ENCODE results near the gene FOS. TPM values are rescaled to one million over a fixed set of nuclear protein-coding genes. Genes with fewer than 3 reads are reported as not detected.

The FOS gene
- total RNA-seq, 1 donor from 2014 or later: 32.9 TPM

GRCh38 chr14:75274899-75275569, 3.6 kb upstream of the FOS start:
- H3F3A ChIP-seq (ENCODE audit: low read depth): peaks cover 30% of the 10 kb centered on the region
- no peaks in the 10 kb centered on the region for H3K36me3 ChIP-seq
- peaks cover 27% of the 10 kb centered on the region for H3K4me1 Mint-ChIP-seq
- H3K4me3 Mint-ChIP-seq: peak overlapping the region; percentile 58
- H3K27ac Mint-ChIP-seq: peak overlapping the region; percentile 6
- H3K27me3 ChIP-seq: peaks cover 63% of the 10 kb centered on the region
- TF ChIP-seq CTCF (IDR thresholded peaks at IDR 0.05) (no peak), EZH2 (IDR thresholded peaks at IDR 0.05) (no peak), EZH2phosphoT487 (IDR thresholded peaks at IDR 0.05) (no peak)
- peaks cover 23% of the 10 kb centered on the region for H3K27me3 Mint-ChIP-seq (ENCODE audit: insufficient read depth, low read depth)
- H3K4me3 ChIP-seq: no peak overlapping the region
- DNase-seq (ENCODE audit: low spot score): no peak
- no peaks in the 10 kb centered on the region for H3K9me3 ChIP-seq (ENCODE audit: low read depth)
- no peak overlapping the region for H3K27ac ChIP-seq
- no peaks in the 10 kb centered on the region for H3K79me2 ChIP-seq (ENCODE audit: low read depth)
- H2AFZ ChIP-seq (replicated peaks): no peak overlapping the region
- no peak overlapping the region for H3K4me2 ChIP-seq
- no peak overlapping the region for H3K9ac ChIP-seq
- H4K20me1 ChIP-seq (ENCODE audit: low read depth): peaks cover 13% of the 10 kb centered on the region
- H3K36me3 Mint-ChIP-seq: no peaks in the 10 kb centered on the region
- peaks cover 10% of the 10 kb centered on the region for H3K4me1 ChIP-seq
- H3K9me3 Mint-ChIP-seq: no peaks in the 10 kb centered on the region

DNA sequence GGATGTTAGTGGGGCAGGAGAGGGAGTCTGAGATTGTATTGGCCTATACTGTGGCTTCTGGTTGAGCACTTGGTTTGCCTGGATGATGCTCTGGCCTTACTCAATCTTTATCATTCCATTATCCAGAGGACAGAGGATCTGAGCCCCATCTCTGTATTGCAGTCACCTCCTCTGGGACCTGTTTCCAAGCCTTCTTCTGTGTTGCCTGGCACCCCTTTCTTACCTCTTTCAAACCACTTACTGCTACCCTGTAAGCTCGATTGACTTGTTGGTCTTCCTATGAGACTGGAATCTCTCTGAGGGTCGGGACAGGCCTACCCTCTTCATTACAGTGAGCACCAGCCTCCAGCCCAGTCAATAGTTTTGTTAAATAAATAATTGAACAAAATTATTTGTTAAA, 3.0 kb upstream of the FOS start:
- no peak overlapping the region for H2AFZ ChIP-seq (replicated peaks)
- Mint-ChIP-seq H3K4me3 (peak overlapping the region; percentile 58), H3K27ac (peak overlapping the region; percentile 6), H3K36me3 (peaks cover 5% of the 10 kb centered on the region), H3K9me3 (no peaks in the 10 kb centered on the region), H3K27me3 (ENCODE audit: insufficient read depth, low read depth) (peaks cover 25% of the 10 kb centered on the region), H3K4me1 (peaks cover 32% of the 10 kb centered on the region)
- H3K36me3 ChIP-seq: no peaks in the 10 kb centered on the region
- no peak for DNase-seq (ENCODE audit: low spot score)
- peaks cover 68% of the 10 kb centered on the region for H3K27me3 ChIP-seq
- H4K20me1 ChIP-seq (ENCODE audit: low read depth): peaks cover 18% of the 10 kb centered on the region
- no peaks in the 10 kb centered on the region for H3K79me2 ChIP-seq (ENCODE audit: low read depth)
- H3K4me3 ChIP-seq: no peak overlapping the region
- no peak for TF ChIP-seq EZH2phosphoT487 (IDR thresholded peaks at IDR 0.05)
- no peak for TF ChIP-seq CTCF (IDR thresholded peaks at IDR 0.05)
- TF ChIP-seq EZH2 (IDR thresholded peaks at IDR 0.05): no peak
- no peak overlapping the region for H3K4me2 ChIP-seq
- no peaks in the 10 kb centered on the region for H3K9me3 ChIP-seq (ENCODE audit: low read depth)
- H3K27ac ChIP-seq: no peak overlapping the region
- peaks cover 36% of the 10 kb centered on the region for H3F3A ChIP-seq (ENCODE audit: low read depth)
- no peak overlapping the region for H3K9ac ChIP-seq
- peaks cover 13% of the 10 kb centered on the region for H3K4me1 ChIP-seq

DNA sequence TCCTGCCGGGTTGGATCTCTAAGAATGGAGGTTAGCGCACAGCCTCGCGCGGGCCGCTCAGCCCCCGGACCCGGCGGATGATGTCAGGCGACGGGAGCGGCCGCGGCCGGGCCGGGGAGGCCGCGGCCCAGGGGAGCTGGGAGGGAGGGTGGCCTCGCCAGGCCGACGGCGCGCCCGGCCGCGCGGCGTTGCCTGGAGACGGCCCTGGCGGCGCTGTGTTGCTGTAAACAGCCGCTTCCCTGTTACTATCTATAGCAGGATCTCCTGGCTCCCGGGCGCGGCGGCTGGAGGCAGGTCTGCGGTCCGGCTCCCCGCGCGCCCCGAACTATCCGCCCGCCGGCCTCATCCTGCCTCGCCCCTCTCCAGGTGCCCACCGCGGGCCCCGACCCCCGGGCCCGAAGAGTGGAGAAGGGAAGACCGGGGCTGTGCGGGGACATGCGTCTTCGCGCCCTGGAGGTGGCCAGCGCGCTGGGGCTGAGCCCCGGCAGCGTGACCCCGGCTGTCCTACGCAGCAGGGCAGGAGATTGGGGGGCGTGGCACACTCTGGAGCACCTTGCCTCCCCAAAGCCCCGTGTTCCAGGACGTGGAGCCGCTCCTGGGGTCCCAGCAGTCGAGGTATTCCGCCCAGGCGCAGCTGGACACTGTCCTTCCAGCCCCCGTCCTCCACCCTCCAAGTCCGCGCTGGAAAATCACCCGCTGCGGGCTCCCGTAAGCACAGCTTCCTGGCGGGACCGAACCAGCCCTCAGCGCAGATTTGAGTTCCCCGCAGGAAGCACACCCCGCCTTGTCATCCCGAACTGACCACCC, 1.4 kb upstream of the FOS start:
- H3K36me3 Mint-ChIP-seq: peaks cover 15% of the 10 kb centered on the region
- no peak overlapping the region for H3K27ac ChIP-seq
- peaks cover 25% of the 10 kb centered on the region for H4K20me1 ChIP-seq (ENCODE audit: low read depth)
- H3K27me3 Mint-ChIP-seq (ENCODE audit: insufficient read depth, low read depth): peaks cover 30% of the 10 kb centered on the region
- H3K4me1 ChIP-seq: peaks cover 13% of the 10 kb centered on the region
- H3K4me1 Mint-ChIP-seq: peaks cover 44% of the 10 kb centered on the region
- no peaks in the 10 kb centered on the region for H3K79me2 ChIP-seq (ENCODE audit: low read depth)
- H3K9me3 Mint-ChIP-seq: no peaks in the 10 kb centered on the region
- H3K4me3 ChIP-seq: peak overlapping the region; percentile 64
- peaks cover 85% of the 10 kb centered on the region for H3K27me3 ChIP-seq
- peak overlapping the region; percentile 14 for H2AFZ ChIP-seq (replicated peaks)
- H3K4me3 Mint-ChIP-seq: peak overlapping the region; percentile 96
- no peak overlapping the region for H3K9ac ChIP-seq
- peak overlapping the region; percentile 90 for H3K4me2 ChIP-seq
- peaks cover 36% of the 10 kb centered on the region for H3F3A ChIP-seq (ENCODE audit: low read depth)
- H3K27ac Mint-ChIP-seq: peak overlapping the region; percentile 97
- DNase-seq (ENCODE audit: low spot score): peak; percentile 92
- TF ChIP-seq EZH2 (IDR thresholded peaks at IDR 0.05) (peak; percentile 75), CTCF (IDR thresholded peaks at IDR 0.05) (peak; percentile 24), EZH2phosphoT487 (IDR thresholded peaks at IDR 0.05) (peak; percentile 48)
- no peaks in the 10 kb centered on the region for H3K9me3 ChIP-seq (ENCODE audit: low read depth)
- no peaks in the 10 kb centered on the region for H3K36me3 ChIP-seq

Data from neural progenitor cell (in vitro differentiated cells).